ENCODE results near the gene FEM1B. TPM values are rescaled to one million over a fixed set of nuclear protein-coding genes. Genes with fewer than 3 reads are reported as not detected.

Gene FEM1B
- total and polyA plus RNA-seq, 4 donors = 39.9 to 128 (median 76.3) TPM

- peak in 1 of 6 donors; percentile 17 for DNase-seq (ENCODE audit: low read depth in 4 of 6, low spot score in 6 of 6)
- WGBS (ENCODE audit: insufficient coverage) = 55% methylated on average over 9 of the region's 15 CpGs
- Histone ChIP-seq H3K4me3 (ENCODE audit: low read depth, low read length) (no peak overlapping the region), H3K36me3 (ENCODE audit: control insufficient read depth, insufficient read depth, low read length) (no peaks in the 10 kb centered on the region), H3K27ac (ENCODE audit: low read depth, low read length) (peak overlapping the region; percentile 26), H3K27me3 (ENCODE audit: control insufficient read depth, insufficient read depth, low read length) (no peaks in the 10 kb centered on the region), H3K4me1 (ENCODE audit: control insufficient read depth, insufficient read depth, low read length) (peaks cover 37% of the 10 kb centered on the region), H3K9me3 (ENCODE audit: control insufficient read depth, insufficient read depth, low read length) (no peaks in the 10 kb centered on the region)
These were observed 63.5 kb downstream of the FEM1B start for GRCh38 chr15:68340726-68341671.

- Histone ChIP-seq H3K4me3 (ENCODE audit: low read depth, low read length) (no peak overlapping the region), H3K36me3 (ENCODE audit: control insufficient read depth, insufficient read depth, low read length) (no peaks in the 10 kb centered on the region), H3K4me1 (ENCODE audit: control insufficient read depth, insufficient read depth, low read length) (peaks cover 30% of the 10 kb centered on the region), H3K9me3 (ENCODE audit: control insufficient read depth, insufficient read depth, low read length) (no peaks in the 10 kb centered on the region), H3K27ac (ENCODE audit: low read depth, low read length) (peak overlapping the region; percentile 26), H3K27me3 (ENCODE audit: control insufficient read depth, insufficient read depth, low read length) (no peaks in the 10 kb centered on the region)
- WGBS (ENCODE audit: insufficient coverage) = 69% methylated on average over 12 of the region's 17 CpGs
- no peak for DNase-seq (ENCODE audit: low read depth in 4 of 6, low spot score in 6 of 6)
These were observed 64.5 kb downstream of the FEM1B start for GRCh38 chr15:68341760-68342725.

DNA sequence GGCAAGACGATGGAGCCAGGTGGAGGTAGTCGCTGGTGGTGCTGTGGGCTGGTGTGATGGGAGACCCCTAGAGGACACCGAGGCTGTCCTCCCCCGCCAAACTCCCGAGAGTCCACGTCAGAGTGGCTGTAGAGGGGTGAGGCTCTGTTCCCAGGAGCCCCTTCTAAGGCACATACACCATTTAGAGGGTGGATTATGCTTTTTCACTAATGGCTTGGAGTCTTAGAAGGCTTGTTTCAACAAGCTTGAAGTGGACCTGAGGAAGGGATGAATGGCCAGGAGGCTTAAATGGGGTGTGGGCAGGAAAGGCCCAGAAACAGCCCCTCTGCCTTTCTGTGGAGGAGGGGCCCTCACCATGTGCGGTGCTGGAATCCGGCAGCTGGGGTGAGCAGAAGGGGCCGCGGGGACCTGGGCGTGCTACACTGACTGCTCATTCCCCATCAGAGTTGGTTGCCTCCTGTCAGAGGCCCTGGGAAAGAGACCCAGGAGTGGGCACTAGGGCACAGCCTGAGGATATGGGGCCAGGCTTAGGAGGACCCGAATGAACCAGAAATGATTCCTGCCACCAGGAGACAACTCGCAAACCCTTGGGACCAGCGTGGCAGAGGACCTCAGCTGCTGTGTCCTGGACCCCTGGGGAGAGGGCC, 66.2 kb downstream of the FEM1B start:
- no peaks in the 10 kb centered on the region for H3K9me3 ChIP-seq (ENCODE audit: control insufficient read depth, insufficient read depth, low read length)
- no peak for DNase-seq (ENCODE audit: low read depth in 4 of 6, low spot score in 6 of 6)
- H3K27me3 ChIP-seq (ENCODE audit: control insufficient read depth, insufficient read depth, low read length) = no peaks in the 10 kb centered on the region
- H3K4me3 ChIP-seq (ENCODE audit: low read depth, low read length) = no peak overlapping the region
- H3K27ac ChIP-seq (ENCODE audit: low read depth, low read length) = no peak overlapping the region
- 83% methylated on average over 11 of the region's 14 CpGs for WGBS (ENCODE audit: insufficient coverage)
- H3K4me1 ChIP-seq (ENCODE audit: control insufficient read depth, insufficient read depth, low read length) = peaks cover 36% of the 10 kb centered on the region
- no peaks in the 10 kb centered on the region for H3K36me3 ChIP-seq (ENCODE audit: control insufficient read depth, insufficient read depth, low read length)

GRCh38 chr15:68344600-68344999, 67.1 kb downstream of the FEM1B start:
- H3K9me3 ChIP-seq (ENCODE audit: control insufficient read depth, insufficient read depth, low read length) = no peaks in the 10 kb centered on the region
- H3K36me3 ChIP-seq (ENCODE audit: control insufficient read depth, insufficient read depth, low read length) = no peaks in the 10 kb centered on the region
- no peak overlapping the region for H3K4me3 ChIP-seq (ENCODE audit: low read depth, low read length)
- no peak for DNase-seq (ENCODE audit: low read depth in 4 of 6, low spot score in 6 of 6)
- H3K27ac ChIP-seq (ENCODE audit: low read depth, low read length) = no peak overlapping the region
- H3K27me3 ChIP-seq (ENCODE audit: control insufficient read depth, insufficient read depth, low read length) = no peaks in the 10 kb centered on the region
- WGBS (ENCODE audit: insufficient coverage) = 98% methylated on average over 6 of the region's 7 CpGs
- peaks cover 39% of the 10 kb centered on the region for H3K4me1 ChIP-seq (ENCODE audit: control insufficient read depth, insufficient read depth, low read length)

Other genes starting within 250 kb of the FEM1B start
- gene PIAS1, start 223.4 kb upstream of the FEM1B start, total RNA-seq = 10 to 100 TPM; 38.4 to 48.5 TPM
- 10 to 100 TPM; 34.4 to 37.0 TPM for gene PIAS1, start 223.4 kb upstream of the FEM1B start, polyA plus RNA-seq (ENCODE audit: insufficient read length in 2 of 2)
- gene CALML4, start 72.4 kb upstream of the FEM1B start, total RNA-seq = 10 to 100 TPM in 1 of 2 donors, 1 to 10 TPM in 1; 5.1 to 21.3 TPM
- gene CALML4, start 72.4 kb upstream of the FEM1B start, polyA plus RNA-seq (ENCODE audit: insufficient read length in 2 of 2) = 1 to 10 TPM; 4.4 to 8.8 TPM
- 10 to 100 TPM in 1 of 2 donors, 1 to 10 TPM in 1; 7.7 to 11.9 TPM for gene CLN6, start 48.0 kb upstream of the FEM1B start, total RNA-seq
- gene CLN6, start 48.0 kb upstream of the FEM1B start, polyA plus RNA-seq (ENCODE audit: insufficient read length in 2 of 2) = 10 to 100 TPM; 15.4 to 25.3 TPM
- gene ITGA11, start 154.4 kb downstream of the FEM1B start, total RNA-seq = 10 to 100 TPM in 1 of 2 donors, 1 to 10 TPM in 1; 9.0 to 18.7 TPM
- 1 to 10 TPM; 4.8 to 5.7 TPM for gene ITGA11, start 154.4 kb downstream of the FEM1B start, polyA plus RNA-seq (ENCODE audit: insufficient read length in 2 of 2)